Measurements from ENCODE around the gene GABBR2. TPM values are rescaled to one million over a fixed set of nuclear protein-coding genes. Genes with fewer than 3 reads are reported as not detected.
"Not testable (repeated sequence)": the region's sequence is repeated elsewhere in the genome, so short reads cannot be mapped to it uniquely, and the experiment has no call there.

The GABBR2 gene
- total RNA-seq, 1 donor from 2014 or later, result 0.75 TPM

- DNase-seq (ENCODE audit: low read depth), result no peak
- TF ChIP-seq, protein P1, sequence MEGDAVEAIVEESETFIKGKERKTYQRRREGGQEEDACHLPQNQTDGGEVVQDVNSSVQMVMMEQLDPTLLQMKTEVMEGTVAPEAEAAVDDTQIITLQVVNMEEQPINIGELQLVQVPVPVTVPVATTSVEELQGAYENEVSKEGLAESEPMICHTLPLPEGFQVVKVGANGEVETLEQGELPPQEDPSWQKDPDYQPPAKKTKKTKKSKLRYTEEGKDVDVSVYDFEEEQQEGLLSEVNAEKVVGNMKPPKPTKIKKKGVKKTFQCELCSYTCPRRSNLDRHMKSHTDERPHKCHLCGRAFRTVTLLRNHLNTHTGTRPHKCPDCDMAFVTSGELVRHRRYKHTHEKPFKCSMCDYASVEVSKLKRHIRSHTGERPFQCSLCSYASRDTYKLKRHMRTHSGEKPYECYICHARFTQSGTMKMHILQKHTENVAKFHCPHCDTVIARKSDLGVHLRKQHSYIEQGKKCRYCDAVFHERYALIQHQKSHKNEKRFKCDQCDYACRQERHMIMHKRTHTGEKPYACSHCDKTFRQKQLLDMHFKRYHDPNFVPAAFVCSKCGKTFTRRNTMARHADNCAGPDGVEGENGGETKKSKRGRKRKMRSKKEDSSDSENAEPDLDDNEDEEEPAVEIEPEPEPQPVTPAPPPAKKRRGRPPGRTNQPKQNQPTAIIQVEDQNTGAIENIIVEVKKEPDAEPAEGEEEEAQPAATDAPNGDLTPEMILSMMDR (conservative IDR thresholded peaks at IDR 0.05; ENCODE audit: low read depth, low read length), result no peak
- H3K4me3 ChIP-seq (ENCODE audit: low read depth, low read length), result no peak overlapping the region
Measured at GRCh38 chr9:98516205-98516896, 192.4 kb downstream of the GABBR2 start.

DNA sequence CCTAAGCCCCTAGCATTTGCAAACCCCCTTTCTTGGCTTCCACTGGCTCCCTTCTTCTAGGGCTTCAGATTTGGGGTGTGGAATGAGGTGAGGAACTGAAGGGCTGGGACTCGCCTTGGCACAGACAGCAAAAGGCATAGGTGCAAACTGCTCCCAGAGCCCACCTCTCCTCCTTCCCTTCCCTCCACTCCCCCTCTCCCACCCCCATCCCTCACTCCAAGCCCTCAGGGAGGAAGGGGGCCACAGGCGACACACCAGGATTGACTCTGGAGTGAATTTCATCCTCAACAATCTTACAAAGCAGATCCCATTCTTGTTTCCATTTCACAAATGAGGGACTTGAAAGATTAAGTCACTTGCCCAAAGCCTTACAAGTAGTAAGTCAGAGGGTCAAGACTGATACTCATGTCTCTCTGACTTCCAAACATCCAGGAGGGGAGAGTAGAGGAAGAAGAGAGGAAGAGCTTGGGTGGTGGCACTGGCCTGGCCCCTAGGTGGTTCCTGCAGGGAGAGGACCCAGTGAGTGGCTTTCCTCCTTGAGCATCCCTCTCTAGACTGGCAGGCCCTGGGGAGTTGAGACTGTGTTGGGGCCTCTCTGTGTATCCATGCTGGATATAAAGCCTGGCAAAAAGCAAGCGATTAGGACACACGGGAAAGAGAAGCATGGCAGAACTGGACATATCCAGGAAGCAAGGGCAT is 193.1 kb downstream of the GABBR2 start:
- no peak for DNase-seq (ENCODE audit: low read depth)
- no peak overlapping the region for H3K4me3 ChIP-seq (ENCODE audit: low read depth, low read length)
- TF ChIP-seq, protein P1 (conservative IDR thresholded peaks at IDR 0.05; ENCODE audit: low read depth, low read length), result no peak

- H3K4me3 ChIP-seq (ENCODE audit: low read depth, low read length), result no peak overlapping the region
- no peak for DNase-seq (ENCODE audit: low read depth)
- TF ChIP-seq, protein P1 (conservative IDR thresholded peaks at IDR 0.05; ENCODE audit: low read depth, low read length), result no peak
Measured at GRCh38 chr9:98514841-98515240, 193.9 kb downstream of the GABBR2 start.

GRCh38 chr9:98508217-98508919 is 200.4 kb downstream of the GABBR2 start:
- H3K4me3 ChIP-seq (ENCODE audit: low read depth, low read length); DNase-seq (ENCODE audit: low read depth): not testable (repeated sequence)

DNA sequence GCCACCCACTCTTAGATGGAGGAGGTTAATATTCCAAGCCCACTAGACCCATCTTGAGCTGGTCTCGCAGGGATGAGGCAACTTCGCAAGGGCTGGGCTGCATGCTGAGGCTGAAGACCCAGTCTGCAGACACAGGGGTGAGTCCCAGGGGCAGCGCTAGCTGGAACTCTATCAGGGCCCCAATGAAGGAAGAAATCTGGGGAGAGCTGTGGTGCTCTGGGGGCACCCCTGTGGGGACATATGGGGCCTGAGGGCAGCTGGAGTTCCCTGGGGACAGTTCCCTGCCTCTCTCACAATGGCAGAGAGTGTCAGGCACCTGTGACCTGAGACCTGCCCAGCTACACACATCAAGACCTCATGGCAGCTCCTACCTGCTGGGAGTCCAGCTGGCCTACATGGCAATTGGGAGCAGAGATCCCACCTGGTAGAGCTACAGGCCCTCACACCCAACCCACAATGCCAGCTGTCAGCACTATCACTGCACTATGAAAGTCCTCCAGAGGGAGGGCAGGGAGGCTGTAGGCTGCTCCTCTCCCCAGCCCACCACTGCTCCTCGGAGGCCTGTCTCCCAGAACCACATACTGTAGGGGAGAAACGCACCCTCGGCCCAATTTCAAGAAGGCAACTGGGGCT is 202.2 kb downstream of the GABBR2 start:
- H3K4me3 ChIP-seq (ENCODE audit: low read depth, low read length), result no peak overlapping the region
- no peak for DNase-seq (ENCODE audit: low read depth)
- TF ChIP-seq, protein P1 (conservative IDR thresholded peaks at IDR 0.05; ENCODE audit: low read depth, low read length), result no peak

- DNase-seq (ENCODE audit: low read depth), result no peak
- H3K4me3 ChIP-seq (ENCODE audit: low read depth, low read length), result no peak overlapping the region
- TF ChIP-seq, protein P1 (conservative IDR thresholded peaks at IDR 0.05; ENCODE audit: low read depth, low read length), result no peak
Measured at GRCh38 chr9:98504298-98505282, 204.1 kb downstream of the GABBR2 start.
